ENCODE results near the gene SSC4D.

The SSC4D gene

GRCh38 chr7:76359978-76360638 is 49.4 kb downstream of the SSC4D start:
- Histone ChIP-seq H3K9ac (peak overlapping the region; percentile 99), H3K27me3 (no peaks in the 10 kb centered on the region), H3K36me3 (peaks cover 20% of the 10 kb centered on the region), H4K20me1 (peaks cover 36% of the 10 kb centered on the region), H3K4me1 (peaks cover 48% of the 10 kb centered on the region), H3K27ac (peak overlapping the region; percentile 98), H3K4me3 (peak overlapping the region; percentile 92), H3K9me3 (peaks cover 5% of the 10 kb centered on the region; the same call in 1 of the 2 replicates), H3K4me2 (peak overlapping the region; percentile 88)
- TF ChIP-seq Cebpa-rat (IDR thresholded peaks at IDR 0.05) = no peak

- Histone ChIP-seq H3K4me1 (peaks cover 48% of the 10 kb centered on the region), H3K4me2 (peak overlapping the region; percentile 88), H3K9ac (peak overlapping the region; percentile 99), H3K27ac (peak overlapping the region; percentile 98), H3K9me3 (peaks cover 10% of the 10 kb centered on the region; the same call in 1 of the 2 replicates), H4K20me1 (peaks cover 43% of the 10 kb centered on the region), H3K36me3 (peaks cover 27% of the 10 kb centered on the region), H3K4me3 (peak overlapping the region; percentile 92), H3K27me3 (no peaks in the 10 kb centered on the region)
- TF ChIP-seq Cebpa-rat (IDR thresholded peaks at IDR 0.05) = no peak
Measured at GRCh38 chr7:76359111-76359977, 50.2 kb downstream of the SSC4D start.

GRCh38 chr7:76358481-76359110 is 50.9 kb downstream of the SSC4D start, which contains the start of gene YWHAG:
Gene YWHAG, minus strand, starts transcription at chr7:76358991. Its CDS starts 183 bp downstream, at chr7:76358808.
- peaks cover 47% of the 10 kb centered on the region for H3K4me1 ChIP-seq
- peak within 1 kb of the TSS; percentile 88 for H3K4me2 ChIP-seq
- H3K36me3 ChIP-seq = peaks cover 35% of the 10 kb centered on the region
- peaks cover 10% of the 10 kb centered on the region; the same call in 1 of the 2 replicates for H3K9me3 ChIP-seq
- H3K9ac ChIP-seq = peak within 1 kb of the TSS; percentile 99
- peaks cover 51% of the 10 kb centered on the region for H4K20me1 ChIP-seq
- H3K4me3 ChIP-seq = peak within 1 kb of the TSS; percentile 92
- TF ChIP-seq Cebpa-rat (IDR thresholded peaks at IDR 0.05) = no peak
- H3K27me3 ChIP-seq = no peaks in the 10 kb centered on the region
- peak within 1 kb of the TSS; percentile 98 for H3K27ac ChIP-seq

- Histone ChIP-seq H3K4me1 (peaks cover 45% of the 10 kb centered on the region), H4K20me1 (peaks cover 56% of the 10 kb centered on the region)
Measured at GRCh38 chr7:76358011-76358480, 51.5 kb downstream of the SSC4D start.

GRCh38 chr7:76357475-76358010 is 52.0 kb downstream of the SSC4D start:
- peaks cover 61% of the 10 kb centered on the region for H4K20me1 ChIP-seq
- H3K4me1 ChIP-seq = peaks cover 45% of the 10 kb centered on the region

More at GRCh38 chr7:76358011-76358480, 51.5 kb downstream of the SSC4D start:
- peaks cover 10% of the 10 kb centered on the region; the same call in 1 of the 2 replicates for H3K9me3 ChIP-seq
- peak overlapping the region; percentile 98 for H3K27ac ChIP-seq
- H3K36me3 ChIP-seq = peaks cover 40% of the 10 kb centered on the region
- no peak for TF ChIP-seq Cebpa-rat (IDR thresholded peaks at IDR 0.05)
- H3K4me2 ChIP-seq = peak overlapping the region; percentile 83; the same call in 1 of the 2 replicates
- peak overlapping the region; percentile 99 for H3K9ac ChIP-seq
- no peaks in the 10 kb centered on the region for H3K27me3 ChIP-seq
- peak overlapping the region; percentile 92 for H3K4me3 ChIP-seq

GRCh38 chr7:76356823-76357222 is 52.7 kb downstream of the SSC4D start:
- Histone ChIP-seq H3K36me3 (peaks cover 52% of the 10 kb centered on the region), H3K9me3 (peaks cover 10% of the 10 kb centered on the region; the same call in 1 of the 2 replicates), H4K20me1 (peaks cover 68% of the 10 kb centered on the region), H3K27me3 (no peaks in the 10 kb centered on the region), H3K4me3 (peak overlapping the region; percentile 92), H3K9ac (peak overlapping the region; percentile 99), H3K4me1 (peaks cover 45% of the 10 kb centered on the region), H3K4me2 (peak overlapping the region; percentile 83), H3K27ac (peak overlapping the region; percentile 98; the same call in 1 of the 2 replicates)
- no peak for TF ChIP-seq Cebpa-rat (IDR thresholded peaks at IDR 0.05)

More at GRCh38 chr7:76357475-76358010, 52.0 kb downstream of the SSC4D start:
- H3K9me3 ChIP-seq = peaks cover 10% of the 10 kb centered on the region; the same call in 1 of the 2 replicates
- H3K27ac ChIP-seq = peak overlapping the region; percentile 98
- H3K27me3 ChIP-seq = no peaks in the 10 kb centered on the region
- peak overlapping the region; percentile 99 for H3K9ac ChIP-seq
- no peak for TF ChIP-seq Cebpa-rat (IDR thresholded peaks at IDR 0.05)
- H3K4me3 ChIP-seq = peak overlapping the region; percentile 92
- H3K4me2 ChIP-seq = peak overlapping the region; percentile 83
- H3K36me3 ChIP-seq = peaks cover 45% of the 10 kb centered on the region

- peaks cover 45% of the 10 kb centered on the region for H3K4me1 ChIP-seq
- H3K9ac ChIP-seq = no peak overlapping the region
- no peaks in the 10 kb centered on the region for H3K27me3 ChIP-seq
- no peak overlapping the region for H3K4me3 ChIP-seq
- H3K27ac ChIP-seq = no peak overlapping the region
- TF ChIP-seq Cebpa-rat (IDR thresholded peaks at IDR 0.05) = no peak
- peaks cover 76% of the 10 kb centered on the region for H4K20me1 ChIP-seq
- H3K4me2 ChIP-seq = peak overlapping the region; percentile 83
- peaks cover 17% of the 10 kb centered on the region; the same call in 1 of the 2 replicates for H3K9me3 ChIP-seq
- H3K36me3 ChIP-seq = peaks cover 59% of the 10 kb centered on the region
Measured at GRCh38 chr7:76356115-76356514, 53.4 kb downstream of the SSC4D start.

- peaks cover 43% of the 10 kb centered on the region for H3K4me1 ChIP-seq
- H4K20me1 ChIP-seq = peaks cover 85% of the 10 kb centered on the region
- no peaks in the 10 kb centered on the region for H3K27me3 ChIP-seq
- H3K4me3 ChIP-seq = no peak overlapping the region
- H3K36me3 ChIP-seq = peaks cover 69% of the 10 kb centered on the region
- no peak overlapping the region for H3K9ac ChIP-seq
- H3K27ac ChIP-seq = no peak overlapping the region
- peak; percentile 90 for TF ChIP-seq Cebpa-rat (IDR thresholded peaks at IDR 0.05)
- H3K9me3 ChIP-seq = peaks cover 21% of the 10 kb centered on the region; the same call in 1 of the 2 replicates
- H3K4me2 ChIP-seq = peak overlapping the region; percentile 83
Measured at GRCh38 chr7:76354981-76355730, 54.3 kb downstream of the SSC4D start.
